HG03469 (cell line): ENCODE data around the gene RHOC.
A peak's percentile ranks its signal among the peaks of the same experiment; 100 is the strongest.
"Not testable (repeated sequence)": the region's sequence is repeated elsewhere in the genome, so short reads cannot be mapped to it uniquely, and the experiment has no call there.

Experiments
- ATAC-seq: cut with Tn5 transposase; IDR thresholded peaks from one replicate; pipeline ENCODE4 v1.9.1; 2021; ENCODE audit warnings: mild to moderate bottlenecking, moderate library complexity, moderate number of reproducible peaks; ENCODE audit not compliant: unreplicated experiment

The RHOC gene

DNA sequence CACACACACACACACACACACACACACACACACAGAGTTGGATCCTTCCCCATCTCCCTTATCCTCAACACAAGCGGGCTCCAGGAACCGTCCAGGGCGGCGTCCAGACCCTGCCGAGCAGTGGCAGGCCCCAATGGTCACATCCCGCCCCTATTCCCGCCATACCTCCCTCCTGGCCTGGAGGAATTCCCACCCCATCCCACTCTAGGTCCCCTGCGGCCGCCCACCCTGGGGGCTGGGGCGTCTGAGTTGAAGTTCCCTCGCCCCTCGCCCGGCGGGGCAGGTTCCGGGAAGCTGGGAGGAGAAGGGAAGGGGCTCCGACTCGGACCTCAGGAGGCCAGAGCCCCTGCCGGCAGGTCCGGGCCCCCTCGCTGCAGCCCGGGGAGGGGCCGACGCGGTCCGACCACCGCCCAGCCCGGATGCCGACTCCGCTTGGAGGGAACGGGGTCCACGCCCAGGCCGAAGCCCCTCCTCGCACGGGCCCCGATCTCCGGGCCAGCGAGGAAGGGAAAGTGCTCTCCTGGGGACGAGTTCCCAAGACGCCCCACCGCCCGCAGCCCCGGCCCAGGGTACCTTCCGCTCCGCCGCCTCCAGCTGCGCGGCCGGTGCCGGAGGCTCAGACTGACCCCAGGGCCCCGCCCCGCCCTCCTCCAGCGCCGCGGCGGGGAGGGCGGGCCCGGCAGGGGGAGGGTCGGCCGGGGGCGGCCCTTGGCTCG, at the start of gene RHOC:
RHOC (minus strand) TSS at position 623 of the 716 bp plus-strand sequence. CDS start 3,328 bp downstream, outside the sequence.
- peak; percentile 27 for ATAC-seq

- ATAC-seq, result no peak
Observed at GRCh38 chr1:112754116-112754628, 47.2 kb upstream of the RHOC start.

GRCh38 chr1:112748396-112748795, 41.5 kb upstream of the RHOC start:
- no peak for ATAC-seq

DNA sequence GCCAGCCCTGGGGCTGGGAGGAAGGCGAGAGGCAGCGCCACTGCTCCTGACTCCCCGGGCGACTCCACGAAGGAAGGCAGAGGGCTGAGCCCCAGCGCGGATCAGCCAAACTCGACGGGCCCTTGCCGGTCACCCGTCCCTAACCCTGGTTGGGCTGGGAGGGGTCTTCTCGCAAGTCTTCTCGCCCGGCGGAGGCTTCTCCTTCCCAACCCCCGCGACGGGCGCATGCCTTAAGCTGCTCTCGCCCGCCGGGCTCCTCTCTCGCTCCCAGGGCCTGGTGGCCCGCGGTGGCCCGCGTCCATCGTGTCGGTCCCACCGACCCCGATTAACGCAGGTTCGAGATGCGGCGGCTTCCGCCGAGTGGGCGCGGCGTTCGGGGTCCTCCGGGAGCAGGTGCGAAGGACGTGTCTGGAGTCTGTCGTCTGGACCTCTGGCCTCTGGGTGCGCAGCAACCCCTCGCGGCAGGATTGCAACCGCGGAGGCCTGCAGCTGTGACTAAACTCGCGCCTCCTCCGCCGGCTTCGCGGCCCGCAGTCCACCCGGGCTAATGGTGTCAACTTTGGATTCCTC, 37.2 kb upstream of the RHOC start:
- no peak for ATAC-seq

DNA sequence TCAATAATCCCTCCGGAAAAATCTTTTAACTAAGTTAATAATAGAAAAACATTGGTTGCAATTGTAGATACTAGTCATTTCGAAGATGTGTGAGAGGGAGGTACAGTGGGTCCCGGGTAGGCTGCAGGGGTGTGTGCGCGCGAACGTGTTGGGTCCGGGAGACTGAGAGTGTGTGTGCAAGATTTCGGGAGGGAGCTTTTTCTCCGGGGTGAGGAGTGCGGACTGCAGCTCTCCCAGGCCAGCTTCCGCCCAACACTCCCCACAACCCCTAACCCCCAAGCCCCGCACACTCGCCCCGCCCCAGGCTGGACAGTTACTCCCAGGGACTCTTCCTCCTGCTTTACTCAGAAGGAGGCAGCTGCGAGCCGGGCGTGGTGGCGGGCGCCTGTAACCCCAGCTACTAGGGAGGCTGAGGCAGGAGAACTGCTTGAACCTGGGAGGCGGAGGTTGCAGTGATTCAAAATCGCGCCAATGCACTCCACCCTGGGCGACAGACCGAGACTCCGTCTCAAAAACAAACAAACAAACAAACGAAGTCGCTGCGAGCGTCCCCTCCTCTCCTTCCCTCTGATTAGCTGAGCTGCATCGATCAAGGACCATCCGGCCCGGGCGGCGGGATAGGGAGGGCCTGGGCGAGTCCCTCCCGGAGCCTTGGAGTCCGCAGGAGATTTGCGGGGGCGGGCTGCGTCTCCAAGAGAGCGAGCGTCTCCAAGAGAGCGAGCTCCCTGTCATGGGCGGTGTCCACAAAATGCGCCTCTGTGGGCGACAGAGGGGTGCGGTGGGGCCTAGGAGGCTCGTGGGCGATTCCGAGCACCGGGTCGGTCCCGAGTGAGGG, 36.5 kb upstream of the RHOC start:
- no peak for ATAC-seq

- no peak for ATAC-seq
Observed at GRCh38 chr1:112737573-112737972, 30.6 kb upstream of the RHOC start.

GRCh38 chr1:112735752-112736151, 28.8 kb upstream of the RHOC start:
- no peak for ATAC-seq

DNA sequence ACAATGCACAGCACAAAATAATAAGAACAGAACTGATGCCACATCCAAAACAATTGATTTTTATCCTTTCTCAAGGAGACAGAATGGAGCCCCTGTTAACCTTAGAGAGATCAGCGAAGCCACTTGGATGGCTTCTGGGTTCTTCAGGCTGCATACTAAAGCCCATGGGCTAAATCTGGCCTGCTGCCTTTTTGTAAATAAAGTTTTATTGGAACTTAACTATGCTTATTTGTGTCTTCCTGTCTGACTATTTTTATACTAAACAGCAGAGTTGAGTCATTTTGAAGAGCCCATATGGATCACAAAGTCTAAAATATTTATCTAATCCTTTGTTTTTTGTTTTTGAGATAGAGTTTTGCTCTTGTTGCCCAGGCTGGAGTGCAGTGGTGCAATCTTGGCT, 24.5 kb upstream of the RHOC start:
- no peak for ATAC-seq

- ATAC-seq, result no peak
Observed at GRCh38 chr1:112729909-112730308, 23.0 kb upstream of the RHOC start.

DNA sequence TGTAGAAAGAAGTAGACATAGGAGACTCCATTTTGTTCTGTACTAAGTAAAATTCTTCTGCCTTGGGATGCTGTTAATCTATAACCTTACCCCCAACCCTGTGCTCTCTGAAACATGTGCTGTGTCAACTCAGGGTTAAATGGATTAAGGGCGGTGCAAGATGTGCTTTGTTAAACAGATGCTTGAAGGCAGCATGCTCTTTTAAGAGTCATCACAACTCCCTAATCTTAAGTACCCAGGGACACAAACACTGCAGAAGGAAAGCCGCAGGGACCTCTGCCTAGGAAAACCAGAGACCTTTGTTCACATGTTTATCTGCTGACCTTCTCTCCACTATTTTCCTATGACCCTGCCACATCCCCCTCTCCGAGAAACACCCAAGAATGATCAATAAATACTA, 22.1 kb upstream of the RHOC start:
- ATAC-seq, result not testable (repeated sequence)

DNA sequence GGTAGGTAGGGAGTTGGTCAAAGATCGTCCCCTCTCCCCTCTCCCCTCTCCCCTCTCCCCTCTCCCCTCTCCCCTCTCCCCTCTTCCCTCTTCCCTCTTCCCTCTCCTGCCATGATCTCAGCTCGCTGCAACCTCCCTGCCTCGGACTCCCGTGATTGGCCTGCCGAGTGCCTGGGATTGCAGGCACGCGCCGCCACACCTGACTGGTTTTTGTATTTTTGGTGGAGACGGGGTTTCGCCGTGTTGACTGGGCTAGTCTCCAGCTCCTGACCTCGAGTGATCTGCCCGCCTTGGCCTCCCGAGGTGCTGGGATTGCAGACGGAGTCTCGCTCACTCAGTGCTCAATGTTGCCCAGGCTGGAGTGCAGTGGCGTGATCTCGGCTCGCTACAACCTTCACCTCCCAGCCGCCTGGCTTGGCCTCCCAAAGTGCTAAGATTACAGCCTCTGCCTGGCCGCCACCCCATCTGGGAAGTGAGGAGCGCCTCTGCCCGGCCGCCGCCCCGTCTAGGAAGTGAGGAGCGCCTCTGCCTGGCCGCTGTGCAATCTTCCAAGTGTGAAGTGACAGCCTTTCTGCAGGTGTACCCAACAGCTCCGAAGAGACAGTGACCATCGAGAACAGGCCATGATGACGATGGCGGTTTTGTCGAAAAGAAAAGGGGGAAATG, 21.5 kb upstream of the RHOC start:
- ATAC-seq, result not testable (repeated sequence)

- ATAC-seq, result no peak
Observed at GRCh38 chr1:112727716-112728115, 20.8 kb upstream of the RHOC start.

DNA sequence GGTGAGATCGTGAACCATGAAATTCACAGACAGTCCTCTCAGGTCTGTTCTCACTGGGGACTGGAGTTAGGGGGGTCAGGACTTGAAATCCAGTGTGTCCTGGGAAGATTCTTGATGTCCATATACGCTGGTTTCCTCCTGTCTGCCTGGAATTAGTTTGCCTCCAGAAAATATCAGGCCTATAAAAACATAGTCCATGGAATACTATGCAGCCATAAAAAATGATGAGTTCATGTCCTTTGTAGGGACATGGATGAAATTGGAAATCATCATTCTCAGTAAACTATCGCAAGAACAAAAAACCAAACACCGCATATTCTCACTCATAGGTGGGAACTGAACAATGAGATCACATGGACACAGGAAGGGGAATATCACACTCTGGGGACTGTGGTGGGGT, 17.3 kb upstream of the RHOC start:
- ATAC-seq, result not testable (repeated sequence)

GRCh38 chr1:112723511-112723839, 16.5 kb upstream of the RHOC start:
- no peak for ATAC-seq

DNA sequence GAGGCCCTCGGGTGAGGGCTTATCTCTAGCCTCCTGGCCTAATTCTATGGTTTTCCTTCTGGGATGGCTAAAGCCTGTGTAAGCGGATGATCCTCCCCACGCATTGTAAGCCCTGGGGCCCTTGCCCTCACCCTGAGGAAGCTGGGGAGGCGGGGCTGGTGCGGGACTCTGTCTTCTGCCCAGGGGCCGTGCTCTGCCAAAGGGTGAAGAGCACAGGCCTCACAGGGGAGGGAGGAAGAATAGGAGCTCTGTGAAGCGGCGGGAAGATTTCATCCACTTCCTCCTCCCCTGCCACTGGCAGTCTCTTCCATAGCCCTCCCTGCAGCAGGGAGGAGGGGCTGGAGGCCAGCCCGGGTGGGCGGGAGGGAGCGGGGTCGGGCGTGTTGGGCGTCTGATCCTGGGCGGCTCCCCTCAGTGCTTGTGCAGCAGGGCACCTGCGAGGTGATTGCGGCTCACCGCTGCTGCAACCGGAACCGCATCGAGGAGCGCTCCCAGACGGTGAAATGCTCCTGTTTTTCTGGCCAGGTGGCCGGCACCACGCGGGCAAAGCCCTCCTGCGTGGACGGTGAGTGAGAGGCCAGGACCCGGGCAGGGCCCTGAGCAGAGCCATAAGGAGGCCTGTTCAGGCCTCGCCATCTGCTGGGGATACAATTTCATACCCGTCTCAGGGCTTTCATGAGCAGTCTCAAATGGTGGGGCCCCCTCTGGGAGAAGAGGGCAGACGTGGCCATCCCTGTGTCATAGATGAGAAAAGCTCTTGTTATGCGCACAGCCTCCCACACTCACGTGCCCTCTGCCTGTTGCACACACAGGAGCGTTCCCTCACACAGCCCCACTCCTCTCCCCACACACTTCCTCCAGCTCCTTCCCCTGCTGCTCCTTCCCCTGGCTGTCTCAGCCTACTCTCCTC, 15.9 kb upstream of the RHOC start:
- ATAC-seq, result no peak

GRCh38 chr1:112721966-112722524, 15.1 kb upstream of the RHOC start:
- ATAC-seq, result no peak

DNA sequence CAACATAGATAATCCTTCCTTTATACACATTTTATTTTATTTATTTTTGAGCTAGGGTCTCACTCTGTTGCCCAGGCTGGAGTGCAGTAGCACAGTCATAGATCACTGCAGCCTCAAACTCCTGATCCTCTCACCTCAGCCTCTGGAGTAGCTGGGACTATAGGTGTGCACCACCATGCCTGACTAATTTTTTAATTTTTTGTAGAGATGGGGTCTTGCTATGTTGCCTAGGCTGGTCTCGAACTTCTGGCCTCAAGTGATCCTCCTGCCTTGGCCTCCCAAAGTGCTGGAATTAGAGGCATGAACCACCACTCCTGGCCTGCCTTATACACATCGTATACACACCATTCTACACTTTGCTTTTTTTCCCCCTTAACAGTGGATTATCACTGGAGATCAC, 14.4 kb upstream of the RHOC start:
- ATAC-seq, result not testable (repeated sequence)

- ATAC-seq, result no peak
Observed at GRCh38 chr1:112720800-112721199, 13.9 kb upstream of the RHOC start.

GRCh38 chr1:112719706-112720105, 12.8 kb upstream of the RHOC start:
- no peak for ATAC-seq
